A549 (cell line): ENCODE results near the gene MAD1L1. TPM values are rescaled to one million over a fixed set of nuclear protein-coding genes. Genes with fewer than 3 reads are reported as not detected.
"Not testable (repeated sequence)": the region's sequence is repeated elsewhere in the genome, so short reads cannot be mapped to it uniquely, and the experiment has no call there.

ENCODE experiments used
- ATAC-seq, 2 experiments: fragments of 200-7000 bp in 1 of 2; fragments of >200 bp in 1 of 2; cut with Nextera tagmentation in 1 of 2; cut with Tn5 transposase in 1 of 2; 3 replicates each; pipeline versions ENCODE4 v1.8.0 to v1.9.1; 2018 to 2020; ENCODE audit warnings: mild to moderate bottlenecking in 1 of 2, moderate library complexity in 1 of 2
- CTCF ChIA-PET: fragments of 300-600 bp; sonication (Branson Sonifier 250); formaldehyde crosslinking; extraction: SDS; loops from one replicate; lab custom pipeline; 2021; ENCODE audit warnings: antibody characterized with exemption, inconsistent platforms; lab: Yijun Ruan, JAX
- POLR2A ChIA-PET: fragments of 350-600 bp; formaldehyde crosslinking; extraction: SDS; loops from one replicate; lab custom pipeline; 2021; ENCODE audit warnings: antibody characterized with exemption, inconsistent platforms; lab: Yijun Ruan, JAX
- DNase-seq, 2 experiments: peaks; one replicate each; pipeline versions ENCODE4 v3.0.0 to v3.0.0-alpha.2; 2011 to 2016; ENCODE audit warnings: low read depth in 1 of 2, low spot score in 1 of 2
- FAIRE-seq: peaks from 2 replicates; lab custom pipeline; 2011; peaks lifted over from hg19 to GRCh38; lab: Jason Lieb, UNC
- H3K27ac ChIP-seq, 2 experiments: fragments of >200 bp; sonication (Bioruptor Twin); formaldehyde crosslinking; 3 replicates each; pipeline ENCODE4 v1.5.1; 2016 to 2017
- H3K4me1 ChIP-seq: fragments of >200 bp; sonication (Bioruptor Twin); formaldehyde crosslinking; 3 replicates; pipeline ENCODE4 v1.6.1; 2016
- H3K4me2 ChIP-seq: fragments of >200 bp; sonication (Bioruptor Twin); formaldehyde crosslinking; 3 replicates; pipeline ENCODE4 v1.6.1; 2016
- H3K4me3 ChIP-seq: fragments of >200 bp; sonication (Bioruptor Twin); formaldehyde crosslinking; 3 replicates; pipeline ENCODE4 v1.5.1; 2016
- H3K9me3 ChIP-seq: fragments of >200 bp; sonication (Bioruptor Twin); formaldehyde crosslinking; 3 replicates; pipeline ENCODE4 v1.6.1; 2016
- CBX2 ChIP-seq: fragments of 200-600 bp; sonication (generic); IDR thresholded peaks from 2 replicates; pipeline ENCODE4 v1.6.1; 2016; ENCODE audit warnings: low read depth, mild to moderate bottlenecking, borderline replicate concordance
- EP300 ChIP-seq, 2 experiments: fragments of >200 bp; sonication (Bioruptor Twin); formaldehyde crosslinking; IDR thresholded peaks; 2 replicates in 1 of 2; 3 replicates in 1 of 2; pipeline ENCODE4 v1.6.1; 2016 to 2017
- FOXS1 ChIP-seq: fragments of 250-450 bp; sonication (Bioruptor Pico); IDR thresholded peaks from 2 replicates; pipeline ENCODE4 v1.5.0; 2020; ENCODE audit warnings: mild to moderate bottlenecking, moderate library complexity
- GATA3 ChIP-seq: IDR thresholded peaks from 2 replicates; pipeline ENCODE4 v1.6.1; 2012; ENCODE audit warnings: borderline replicate concordance
- JUN ChIP-seq, 2 experiments: fragments of >200 bp; sonication (Bioruptor Twin); formaldehyde crosslinking; IDR thresholded peaks; 2 replicates in 1 of 2; 3 replicates in 1 of 2; pipeline ENCODE4 v1.6.1; 2016 to 2017
- KDM1A ChIP-seq: fragments of 200-600 bp; sonication (generic); IDR thresholded peaks from 2 replicates; pipeline ENCODE4 v1.6.1; 2016; ENCODE audit warnings: low read depth, mild to moderate bottlenecking
- KDM5A ChIP-seq: fragments of 200-600 bp; sonication (generic); IDR thresholded peaks from 2 replicates; pipeline ENCODE4 v1.6.1; 2016; ENCODE audit warnings: antibody characterized with exemption, mild to moderate bottlenecking
- MAZ ChIP-seq: fragments of 150-350 bp; IDR thresholded peaks from 2 replicates; pipeline ENCODE4 v1.6.1; 2014; ENCODE audit warnings: antibody characterized with exemption, low read depth, low read length, borderline replicate concordance
- MYC ChIP-seq: IDR thresholded peaks from 2 replicates; pipeline ENCODE4 v1.6.1; 2012; ENCODE audit warnings: mild to moderate bottlenecking, inconsistent platforms, low read length, improper control_type of control experiment, borderline replicate concordance
- PHF8 ChIP-seq: fragments of 200-600 bp; sonication (generic); IDR thresholded peaks from 2 replicates; pipeline ENCODE4 v1.6.1; 2016; ENCODE audit warnings: low read depth, mild to moderate bottlenecking, antibody characterized with exemption, moderate library complexity, borderline replicate concordance
- RAD21 ChIP-seq, 2 experiments: fragments of >200 bp in 1 of 2; sonication (Bioruptor Twin) in 1 of 2; formaldehyde crosslinking in 1 of 2; IDR thresholded peaks in 1 of 2; conservative IDR thresholded peaks in 1 of 2; 2 replicates in 1 of 2; 3 replicates in 1 of 2; pipeline ENCODE4 v1.6.1; 2012 to 2018; ENCODE audit warnings: inconsistent platforms in 1 of 2
- RARB ChIP-seq: fragments of 250-450 bp; sonication (Bioruptor Pico); IDR thresholded peaks from 2 replicates; pipeline ENCODE4 v1.8.0; 2021; ENCODE audit warnings: mild to moderate bottlenecking, moderate library complexity
- SMC3 ChIP-seq: fragments of >200 bp; sonication (Bioruptor Twin); formaldehyde crosslinking; IDR thresholded peaks from 3 replicates; pipeline ENCODE4 v1.6.1; 2018; ENCODE audit warnings: inconsistent platforms
- WGBS: methylation state at CpG from one replicate; pipeline ENCODE4 v1.1.6; 2017; ENCODE audit errors: missing lambda C conversion rate; 5-methylcytosine and 5-hydroxymethylcytosine counted together
- polyA plus RNA-seq, 4 experiments: library from polyadenylated mRNA; depleted of rRNA in 3 of 4; stranded (reverse); fragments of >200 nt; fragmentation: RNase III in 1 of 4; extraction: RNeasy Plus Mini Kit Qiagen cat#74134 plus additional on column Dnase treatment in 1 of 4; gene quantifications; 2 replicates in 3 of 4; 3 replicates in 1 of 4; pipeline ENCODE4 v1.2.3, GENCODE V29; 2011 to 2017
- TF ChIP-seq, protein P1 (sequence below): IDR thresholded peaks from 2 replicates; pipeline ENCODE4 v1.6.1; 2012
- TF ChIP-seq, protein P2 (sequence below): fragments of 450-650 bp; IDR thresholded peaks from 2 replicates; pipeline ENCODE4 v1.6.1; 2014; ENCODE audit warnings: antibody characterized with exemption
- TF ChIP-seq, protein P3 (sequence below): fragments of 150-350 bp; IDR thresholded peaks from 2 replicates; pipeline ENCODE4 v1.6.1; 2014; ENCODE audit warnings: low read depth, mild to moderate bottlenecking, low read length
- TF ChIP-seq, protein P4 (sequence below): fragments of >200 bp; sonication (Bioruptor Twin); formaldehyde crosslinking; IDR thresholded peaks from 3 replicates; pipeline ENCODE4 v1.6.1; 2016
- TF ChIP-seq, protein P5 (sequence below): IDR thresholded peaks from 2 replicates; pipeline ENCODE4 v1.6.1; 2012

MAD1L1 gene
- polyA plus RNA-seq, 2 of the 4 experiments (the other 2 are of a cell fraction): 13.6 to 16.6 TPM

DNA sequence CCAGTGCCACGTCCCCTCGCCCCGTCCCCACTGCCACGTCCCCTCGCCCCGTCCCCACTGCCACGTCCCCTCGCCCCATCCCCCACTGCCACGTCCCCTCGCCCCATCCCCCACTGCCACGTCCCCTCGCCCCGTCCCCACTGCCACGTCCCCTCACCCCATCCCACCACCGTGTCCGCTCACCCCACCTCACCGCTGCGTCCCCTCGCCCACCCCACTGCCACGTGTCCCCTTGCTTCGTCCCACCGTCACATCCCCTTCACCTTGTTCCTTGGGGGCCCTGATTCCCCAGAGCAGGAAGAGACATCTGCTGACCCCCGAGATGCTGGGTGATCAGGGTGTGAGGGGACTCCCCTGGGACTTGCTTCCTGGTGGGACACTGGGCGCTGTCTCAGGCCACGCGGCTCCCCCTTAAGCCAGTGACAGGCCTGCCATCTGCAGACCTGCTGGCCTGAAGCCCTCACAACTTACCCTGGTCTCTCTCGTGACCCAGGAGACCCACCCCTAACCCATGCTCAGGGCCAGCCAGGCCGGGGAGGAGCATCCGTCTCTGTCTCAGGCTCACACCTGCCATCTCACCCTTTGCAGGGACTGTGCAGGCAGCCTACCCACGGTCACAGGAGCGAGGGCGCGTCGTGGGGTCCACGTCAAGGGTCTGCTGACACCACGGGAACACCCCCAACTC is 302.2 kb downstream of the MAD1L1 start:
- WGBS: 96% methylated on average over 16 of the region's 36 CpGs
- DNase-seq: no peak

DNA sequence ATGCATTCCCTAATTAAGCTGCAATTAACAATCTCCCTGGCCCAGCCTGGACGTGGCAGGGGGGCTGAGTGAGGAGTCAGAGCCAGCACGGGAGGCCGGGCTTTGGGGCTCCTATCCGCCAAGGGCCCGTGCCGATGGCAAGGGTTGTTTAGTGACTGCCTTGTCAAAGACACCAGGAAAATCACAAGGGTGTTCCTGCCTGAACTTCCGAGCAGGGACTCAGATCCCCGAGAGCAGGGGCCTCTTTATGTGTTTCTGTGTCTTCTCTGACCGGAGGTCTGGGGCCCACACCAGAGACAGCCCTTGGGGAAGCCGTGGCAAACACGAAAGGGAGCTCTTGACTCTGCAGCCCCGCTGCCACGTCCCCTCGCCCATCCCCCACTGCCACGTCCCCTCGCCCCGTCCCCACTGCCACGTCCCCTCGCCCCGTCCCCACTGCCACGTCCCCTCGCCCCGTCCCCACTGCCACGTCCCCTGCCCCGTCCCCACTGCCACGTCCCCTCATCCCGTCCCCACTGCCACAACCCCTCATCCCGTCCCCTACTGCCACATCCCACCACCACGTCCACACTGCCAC is 303.3 kb downstream of the MAD1L1 start:
- ATAC-seq, DNase-seq, FAIRE-seq, H3K4me2 ChIP-seq, H3K4me1 ChIP-seq, H3K4me3 ChIP-seq, H3K27ac ChIP-seq, POLR2A ChIA-PET, H3K9me3 ChIP-seq, CTCF ChIA-PET: not testable (repeated sequence)
- WGBS: 94% methylated on average over 14 of the region's 29 CpGs

More for the DNA sequence above, 302.2 kb downstream of the MAD1L1 start:
- CTCF ChIA-PET: no interaction called here
- H3K4me2 ChIP-seq: no peak overlapping the region
- no peak overlapping the region for H3K4me3 ChIP-seq
- POLR2A ChIA-PET: no interaction called here
- H3K9me3 ChIP-seq: no peaks in the 10 kb centered on the region
- ATAC-seq (no peak), FAIRE-seq (no peak)
- TF ChIP-seq, protein P1, sequence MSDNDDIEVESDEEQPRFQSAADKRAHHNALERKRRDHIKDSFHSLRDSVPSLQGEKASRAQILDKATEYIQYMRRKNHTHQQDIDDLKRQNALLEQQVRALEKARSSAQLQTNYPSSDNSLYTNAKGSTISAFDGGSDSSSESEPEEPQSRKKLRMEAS: no peak
- no peak for TF ChIP-seq RAD21 (conservative IDR thresholded peaks at IDR 0.05 in 1 of 2, IDR thresholded peaks at IDR 0.05 in 1 of 2)
- TF ChIP-seq GATA3: no peak
- no peak for TF ChIP-seq KDM1A
- TF ChIP-seq EP300 (IDR thresholded peaks at IDR 0.05): no peak
- TF ChIP-seq CBX2: no peak
- TF ChIP-seq, protein P2, sequence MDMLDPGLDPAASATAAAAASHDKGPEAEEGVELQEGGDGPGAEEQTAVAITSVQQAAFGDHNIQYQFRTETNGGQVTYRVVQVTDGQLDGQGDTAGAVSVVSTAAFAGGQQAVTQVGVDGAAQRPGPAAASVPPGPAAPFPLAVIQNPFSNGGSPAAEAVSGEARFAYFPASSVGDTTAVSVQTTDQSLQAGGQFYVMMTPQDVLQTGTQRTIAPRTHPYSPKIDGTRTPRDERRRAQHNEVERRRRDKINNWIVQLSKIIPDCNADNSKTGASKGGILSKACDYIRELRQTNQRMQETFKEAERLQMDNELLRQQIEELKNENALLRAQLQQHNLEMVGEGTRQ: no peak
- no peak for TF ChIP-seq MAZ
- TF ChIP-seq MYC: no peak
- TF ChIP-seq, protein P3, sequence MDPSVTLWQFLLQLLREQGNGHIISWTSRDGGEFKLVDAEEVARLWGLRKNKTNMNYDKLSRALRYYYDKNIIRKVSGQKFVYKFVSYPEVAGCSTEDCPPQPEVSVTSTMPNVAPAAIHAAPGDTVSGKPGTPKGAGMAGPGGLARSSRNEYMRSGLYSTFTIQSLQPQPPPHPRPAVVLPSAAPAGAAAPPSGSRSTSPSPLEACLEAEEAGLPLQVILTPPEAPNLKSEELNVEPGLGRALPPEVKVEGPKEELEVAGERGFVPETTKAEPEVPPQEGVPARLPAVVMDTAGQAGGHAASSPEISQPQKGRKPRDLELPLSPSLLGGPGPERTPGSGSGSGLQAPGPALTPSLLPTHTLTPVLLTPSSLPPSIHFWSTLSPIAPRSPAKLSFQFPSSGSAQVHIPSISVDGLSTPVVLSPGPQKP: no peak
- TF ChIP-seq, protein P4, sequence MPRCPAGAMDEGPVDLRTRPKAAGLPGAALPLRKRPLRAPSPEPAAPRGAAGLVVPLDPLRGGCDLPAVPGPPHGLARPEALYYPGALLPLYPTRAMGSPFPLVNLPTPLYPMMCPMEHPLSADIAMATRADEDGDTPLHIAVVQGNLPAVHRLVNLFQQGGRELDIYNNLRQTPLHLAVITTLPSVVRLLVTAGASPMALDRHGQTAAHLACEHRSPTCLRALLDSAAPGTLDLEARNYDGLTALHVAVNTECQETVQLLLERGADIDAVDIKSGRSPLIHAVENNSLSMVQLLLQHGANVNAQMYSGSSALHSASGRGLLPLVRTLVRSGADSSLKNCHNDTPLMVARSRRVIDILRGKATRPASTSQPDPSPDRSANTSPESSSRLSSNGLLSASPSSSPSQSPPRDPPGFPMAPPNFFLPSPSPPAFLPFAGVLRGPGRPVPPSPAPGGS: no peak
- TF ChIP-seq, protein P5, sequence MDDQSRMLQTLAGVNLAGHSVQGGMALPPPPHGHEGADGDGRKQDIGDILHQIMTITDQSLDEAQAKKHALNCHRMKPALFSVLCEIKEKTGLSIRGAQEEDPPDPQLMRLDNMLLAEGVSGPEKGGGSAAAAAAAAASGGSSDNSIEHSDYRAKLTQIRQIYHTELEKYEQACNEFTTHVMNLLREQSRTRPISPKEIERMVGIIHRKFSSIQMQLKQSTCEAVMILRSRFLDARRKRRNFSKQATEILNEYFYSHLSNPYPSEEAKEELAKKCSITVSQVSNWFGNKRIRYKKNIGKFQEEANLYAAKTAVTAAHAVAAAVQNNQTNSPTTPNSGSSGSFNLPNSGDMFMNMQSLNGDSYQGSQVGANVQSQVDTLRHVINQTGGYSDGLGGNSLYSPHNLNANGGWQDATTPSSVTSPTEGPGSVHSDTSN: no peak
- no peak for TF ChIP-seq KDM5A
- TF ChIP-seq PHF8: no peak
- no peak for TF ChIP-seq JUN (IDR thresholded peaks at IDR 0.05)
- no peak for TF ChIP-seq FOXS1
- TF ChIP-seq SMC3: no peak
- TF ChIP-seq RARB (CRISPR knock-in tag): no peak
- no peak overlapping the region for H3K27ac ChIP-seq
- no peaks in the 10 kb centered on the region for H3K4me1 ChIP-seq
